Fibroblast of the conjunctiva (primary cell): Measurements from ENCODE around the gene TM4SF18.

Experiments
- DNase-seq: peaks from one replicate; pipeline ENCODE4 v3.0.0-alpha.2; 2010; ENCODE audit warnings: low read depth

Gene TM4SF18

GRCh38 chr3:149330609-149331331 is 2.7 kb downstream of the TM4SF18 start:
- DNase-seq = no peak

GRCh38 chr3:149327156-149327555 is 6.3 kb downstream of the TM4SF18 start:
- DNase-seq = no peak

DNA sequence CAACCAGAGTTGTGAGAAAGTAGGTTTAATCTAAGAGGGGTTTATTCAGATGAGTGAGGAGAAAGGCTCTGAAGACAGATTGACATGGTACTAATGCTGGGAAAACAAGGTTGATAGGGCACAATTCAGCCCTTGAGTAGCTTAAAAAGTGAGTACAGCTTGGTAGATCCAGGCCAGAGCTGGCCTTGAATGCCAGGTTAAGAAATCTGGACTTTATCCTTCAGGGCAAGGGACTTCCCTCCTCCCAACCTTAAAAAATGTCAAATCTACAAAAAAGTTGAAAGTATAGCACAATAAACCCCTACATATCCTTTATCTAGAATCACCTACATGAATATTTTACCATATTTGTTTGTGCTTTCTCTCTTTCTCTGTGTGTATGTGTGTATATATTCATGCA is 7.9 kb downstream of the TM4SF18 start:
- DNase-seq = no peak

GRCh38 chr3:149324332-149324731 is 9.1 kb downstream of the TM4SF18 start:
- no peak for DNase-seq

GRCh38 chr3:149321640-149322039 is 11.8 kb downstream of the TM4SF18 start:
- no peak for DNase-seq

DNA sequence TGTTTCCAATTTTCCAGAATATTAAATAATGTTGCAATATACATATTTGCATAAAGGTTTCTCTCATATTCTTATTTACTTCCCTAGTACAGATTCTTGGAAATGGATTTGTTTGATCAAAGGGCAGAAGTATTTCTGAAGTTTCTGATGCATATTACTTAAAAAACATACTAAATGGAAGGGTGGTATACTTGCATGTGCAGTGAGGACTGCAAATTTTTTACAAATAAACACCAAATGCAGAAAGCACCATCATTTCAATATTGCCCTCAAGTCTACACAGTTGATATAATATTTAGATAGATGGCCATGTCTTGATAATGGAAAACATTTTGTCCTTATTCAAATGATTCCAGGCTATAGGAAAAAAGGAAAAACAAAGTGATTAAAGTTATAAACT is 12.3 kb downstream of the TM4SF18 start:
- DNase-seq = no peak

DNA sequence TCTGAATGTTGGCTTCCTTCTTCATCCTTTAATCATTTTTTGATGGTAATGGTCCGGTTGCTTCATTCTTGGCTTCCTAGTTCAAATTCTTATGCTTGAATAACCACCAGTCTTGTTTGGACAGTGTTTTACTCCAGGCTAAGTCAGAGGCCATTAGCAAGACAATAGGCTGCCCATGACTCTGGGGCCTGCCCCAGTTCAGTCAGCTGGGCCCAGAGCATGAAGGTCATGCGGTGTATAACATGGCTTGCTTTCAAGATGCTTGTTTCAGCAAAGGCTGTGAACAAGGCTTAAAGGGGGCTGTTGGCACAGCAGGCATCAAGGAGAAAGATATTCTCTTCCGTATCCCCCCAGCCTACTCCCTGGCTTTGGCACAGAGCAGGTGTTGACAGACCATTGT is 13.7 kb downstream of the TM4SF18 start:
- no peak for DNase-seq

- no peak for DNase-seq
Measured at GRCh38 chr3:149317072-149317471, 16.4 kb downstream of the TM4SF18 start.

DNA sequence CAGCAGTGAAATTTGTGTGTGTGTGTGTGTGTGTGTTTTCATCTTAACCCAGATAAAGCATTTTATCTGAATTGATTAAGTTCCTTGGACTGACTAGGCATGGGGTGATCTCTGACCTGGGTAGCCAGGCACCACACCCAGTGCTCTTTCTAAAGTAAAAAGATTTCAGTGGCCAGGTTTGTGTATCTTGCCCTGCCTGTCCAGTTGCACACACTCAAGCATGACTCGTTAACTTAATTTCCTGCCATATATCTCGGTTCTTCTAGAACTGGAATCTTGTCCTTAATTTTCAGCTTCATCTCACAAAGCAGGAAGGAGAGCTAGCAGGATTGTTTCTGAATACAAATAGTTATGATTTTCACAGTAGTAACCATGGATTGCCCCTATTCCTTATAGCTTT is 17.0 kb downstream of the TM4SF18 start:
- DNase-seq = no peak

GRCh38 chr3:149315694-149316093 is 17.7 kb downstream of the TM4SF18 start:
- DNase-seq = no peak

- peak; percentile 38 for DNase-seq
Measured at GRCh38 chr3:149314807-149315578, 18.4 kb downstream of the TM4SF18 start.

DNA sequence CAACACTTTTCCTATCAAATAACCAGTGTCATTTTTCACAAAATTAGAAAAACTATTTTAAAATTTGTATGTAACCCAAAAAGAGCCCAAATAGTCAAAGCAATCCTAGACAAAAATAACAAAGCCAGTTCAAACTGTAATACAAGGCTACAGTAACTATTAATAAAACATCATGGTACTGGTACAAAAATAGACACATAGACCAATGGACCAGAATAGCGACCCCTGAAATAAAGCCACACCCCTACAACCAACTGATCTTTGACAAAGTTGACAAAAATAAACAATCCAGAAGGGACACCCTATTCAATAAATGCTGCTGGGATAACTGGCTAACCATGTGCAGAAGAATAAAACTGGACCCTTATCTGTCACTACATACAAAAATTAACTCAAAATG is 19.9 kb downstream of the TM4SF18 start:
- DNase-seq = no peak

GRCh38 chr3:149310796-149311534 is 22.5 kb downstream of the TM4SF18 start:
- no peak for DNase-seq

DNA sequence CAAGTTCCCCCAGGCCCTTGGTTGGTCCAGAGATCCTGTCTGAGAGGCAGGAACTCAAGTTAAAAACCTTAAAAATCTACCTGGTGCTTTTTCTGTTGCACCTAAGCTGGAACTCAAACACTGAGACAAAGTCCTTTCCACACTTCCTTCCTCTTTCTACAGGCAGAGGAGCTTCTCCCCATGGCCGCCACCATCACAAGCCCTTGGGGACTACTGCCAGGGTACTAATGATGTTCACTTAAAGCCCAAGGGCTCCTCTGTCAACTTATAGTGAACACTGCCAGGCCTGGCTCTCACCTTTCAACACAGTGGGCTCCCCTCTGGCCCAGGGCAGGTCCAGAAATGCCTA is 26.0 kb downstream of the TM4SF18 start:
- no peak for DNase-seq

GRCh38 chr3:149306751-149307434 is 26.5 kb downstream of the TM4SF18 start:
- no peak for DNase-seq

GRCh38 chr3:149305376-149305775 is 28.1 kb downstream of the TM4SF18 start:
- DNase-seq = no peak

DNA sequence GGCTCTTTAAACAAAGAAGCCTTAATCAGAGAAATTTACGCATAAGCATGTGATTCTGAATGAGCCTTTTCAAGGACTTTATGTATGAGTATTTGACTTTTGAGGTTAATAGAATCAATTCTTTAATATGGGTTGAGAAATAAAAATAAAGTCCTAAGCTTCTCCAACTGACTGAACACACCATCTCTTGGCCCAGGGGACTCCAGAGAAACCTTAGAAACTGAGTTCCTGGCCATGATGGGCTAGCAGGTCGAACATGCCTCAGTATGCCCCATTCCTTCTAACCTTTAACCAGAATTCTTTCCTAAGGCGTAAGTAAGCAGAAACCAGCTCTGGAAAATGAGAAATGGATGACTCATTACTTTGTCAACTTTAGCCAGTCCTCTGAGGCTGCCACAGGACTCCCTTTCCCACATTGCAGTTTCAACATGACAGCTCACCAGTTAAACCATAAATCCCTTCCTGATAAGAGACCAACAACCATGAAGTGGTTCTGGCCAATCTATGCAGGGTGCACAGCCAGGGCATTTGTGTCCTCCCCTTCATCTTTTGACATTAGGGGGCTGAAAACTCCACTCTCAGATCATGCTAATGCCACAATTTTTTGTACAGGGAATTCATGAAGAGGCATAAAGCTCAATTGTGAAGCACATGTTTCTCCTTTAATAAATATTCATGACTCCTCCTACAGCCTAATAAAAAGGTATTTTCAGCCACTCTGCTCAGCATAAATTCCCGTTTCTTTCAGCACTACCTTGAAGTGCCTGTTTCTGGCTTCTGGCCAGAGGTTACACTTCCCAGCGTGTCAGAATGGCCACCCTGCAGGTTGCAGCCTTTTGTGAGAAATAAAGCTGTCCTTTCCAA is 33.3 kb downstream of the TM4SF18 start:
- DNase-seq = peak; percentile 87

GRCh38 chr3:149296972-149297371 is 36.5 kb downstream of the TM4SF18 start:
- DNase-seq = no peak

DNA sequence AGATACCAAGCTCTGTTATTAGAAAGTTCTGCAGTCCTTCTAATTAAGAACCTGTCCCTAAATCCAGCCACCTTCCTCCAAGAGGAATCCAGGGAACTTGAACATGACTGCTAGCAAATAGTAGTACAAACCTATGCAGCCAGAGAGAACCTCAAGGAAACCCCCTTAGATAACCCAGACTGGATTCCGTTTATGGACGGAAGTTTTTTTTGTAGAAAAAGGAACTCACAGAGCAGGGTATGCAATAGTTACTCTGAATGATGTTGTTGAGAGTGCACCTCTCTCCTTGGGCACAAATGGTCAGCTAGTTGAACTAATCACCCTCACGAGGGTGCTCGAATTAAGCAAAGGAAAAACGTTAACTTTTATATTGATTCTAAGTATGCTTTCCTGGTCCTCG is 40.8 kb downstream of the TM4SF18 start:
- DNase-seq = no peak

DNA sequence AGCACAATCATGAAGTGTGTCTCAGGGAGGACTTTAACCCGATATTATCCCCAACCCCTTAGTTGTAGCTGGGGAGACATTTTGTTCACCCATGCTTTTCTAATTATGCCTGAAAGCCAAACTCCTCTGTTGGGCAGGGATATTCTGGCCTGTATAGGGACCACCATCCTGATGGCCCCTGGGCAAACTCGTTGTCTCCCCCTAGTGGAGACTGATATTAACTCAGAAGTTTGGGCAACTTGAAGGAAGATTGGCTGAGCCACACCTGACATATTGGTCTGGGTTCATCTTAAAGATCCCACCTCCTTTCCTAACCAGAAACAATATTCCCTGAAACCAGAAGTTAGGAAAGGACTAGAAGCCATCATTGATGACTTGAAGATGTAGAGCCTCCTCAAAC is 42.3 kb downstream of the TM4SF18 start:
- no peak for DNase-seq

- DNase-seq = no peak
Measured at GRCh38 chr3:149288655-149289054, 44.8 kb downstream of the TM4SF18 start.

DNA sequence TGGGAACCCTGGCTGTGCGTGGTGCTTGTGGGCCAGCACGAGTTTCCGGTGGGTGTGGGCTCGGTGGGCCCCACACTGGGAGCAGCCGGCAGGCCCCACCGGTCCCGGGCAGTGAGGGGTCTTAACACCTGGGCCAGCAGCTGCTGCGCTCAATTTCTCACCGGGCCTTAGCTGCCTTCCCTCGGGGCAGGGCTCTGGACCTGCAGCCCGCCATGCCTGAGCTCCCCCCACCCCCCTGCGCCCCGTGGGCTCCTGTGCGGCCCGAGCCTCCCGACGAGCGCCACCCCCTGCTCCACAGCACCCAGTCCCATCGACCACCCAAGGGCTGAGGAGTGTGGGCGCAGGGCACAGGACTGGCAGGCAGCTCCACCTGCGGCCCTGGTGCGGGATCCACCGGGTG is 49.4 kb downstream of the TM4SF18 start:
- no peak for DNase-seq
